Suprapubic skin (tissue), 4 donors: ENCODE data around the gene NIPAL3.

ENCODE experiments used
- CTCF ChIP-seq, 2 donors: fragments of 200-600 bp in 1 of 2; fragments of 450-650 bp in 1 of 2; sonication (generic) in 1 of 2; IDR thresholded peaks; one replicate each; pipeline ENCODE4 v1.5.1; 2016 to 2019; ENCODE audit warnings: antibody characterized with exemption in 2 of 2, mild to moderate bottlenecking in 1 of 2, moderate library complexity in 1 of 2
- EP300 ChIP-seq: sonication (generic); formaldehyde crosslinking; IDR thresholded peaks from one replicate; pipeline ENCODE4 v1.6.1; 2017; ENCODE audit warnings: antibody characterized with exemption
- POLR2A ChIP-seq, 2 donors: fragments of 450-650 bp; IDR thresholded peaks; one replicate each; pipeline ENCODE4 v1.6.1; 2017; ENCODE audit warnings: antibody characterized with exemption in 2 of 2, mild to moderate bottlenecking in 2 of 2, moderate library complexity in 2 of 2
- POLR2AphosphoS5 ChIP-seq, 3 donors: sonication (generic); formaldehyde crosslinking; IDR thresholded peaks; one replicate each; pipeline ENCODE4 v1.6.1; 2017; ENCODE audit warnings: antibody characterized with exemption in 3 of 3

DNA sequence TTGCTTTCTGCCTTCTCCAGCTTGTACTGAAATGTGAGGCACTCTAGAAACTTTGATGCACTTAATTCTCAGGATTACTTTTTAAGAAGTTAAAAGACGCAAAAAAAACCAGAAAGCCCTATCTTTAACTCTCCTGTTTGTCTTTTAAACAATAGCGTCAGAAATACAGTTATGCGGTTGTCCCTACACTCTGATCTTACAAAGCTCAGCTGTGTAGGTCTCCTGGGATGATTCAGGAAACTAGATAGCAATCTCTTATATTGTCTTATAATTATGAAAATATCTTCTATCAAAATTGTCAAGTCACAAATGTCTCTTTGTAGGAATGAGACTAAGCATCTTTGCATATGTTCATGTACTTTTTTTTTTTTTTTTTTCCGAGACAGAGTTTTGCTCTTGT, 60.1 kb downstream of the NIPAL3 start:
- TF ChIP-seq CTCF (IDR thresholded peaks at IDR 0.05) (no peak), POLR2AphosphoS5 (IDR thresholded peaks at IDR 0.05) (no peak), POLR2A (IDR thresholded peaks at IDR 0.05) (no peak), EP300 (no peak)
